Left ventricle myocardium inferior (tissue), 1 donor: ENCODE results near the gene FAT1. TPM values are rescaled to one million over a fixed set of nuclear protein-coding genes. Genes with fewer than 3 reads are reported as not detected.

Source experiments
- DNase-seq: peaks from one replicate; pipeline ENCODE4 v3.0.0-alpha.2; 2020
- H3K27ac ChIP-seq: fragments of 200-600 bp; replicated peaks from 2 replicates; pipeline ENCODE4 v1.8.0; 2021
- H3K27me3 ChIP-seq: fragments of 200-600 bp; 2 replicates; pipeline ENCODE4 v1.8.0; 2021; ENCODE audit warnings: low read depth
- H3K36me3 ChIP-seq: fragments of 200-600 bp; 2 replicates; pipeline ENCODE4 v1.8.0; 2021
- H3K4me1 ChIP-seq: fragments of 200-600 bp; 2 replicates; pipeline ENCODE4 v1.8.0; 2021
- H3K4me3 ChIP-seq: fragments of 200-600 bp; 2 replicates; pipeline ENCODE4 v1.8.0; 2021; ENCODE audit warnings: mild to moderate bottlenecking, moderate library complexity
- H3K9me3 ChIP-seq: fragments of 200-600 bp; replicated peaks from 2 replicates; pipeline ENCODE4 v1.8.0; 2021
- CTCF ChIP-seq: fragments of 200-600 bp; IDR thresholded peaks from 2 replicates; pipeline ENCODE4 v1.8.0; 2021; ENCODE audit warnings: antibody characterized with exemption, mild to moderate bottlenecking, borderline replicate concordance
- intact Hi-C: fragments of 100-400 bp; cut with micrococcal nuclease; formaldehyde crosslinking; loops from one replicate; pipeline ENCODE4 v1.11.0; 2022
- total RNA-seq: library from RNA; stranded (reverse); fragmentation: NEBNext Ultra II Directional; extraction: Animal tissue kit (Norgen Biotek cat#: 25700); gene quantifications from one replicate; pipeline ENCODE4 v1.2.1, GENCODE V29; 2021
- donor health status: DM: no; HTN: yes; CAD: no; lungs with severe emphysema.

The FAT1 gene
- total RNA-seq, 1 donor from 2014 or later = 59.1 TPM

DNA sequence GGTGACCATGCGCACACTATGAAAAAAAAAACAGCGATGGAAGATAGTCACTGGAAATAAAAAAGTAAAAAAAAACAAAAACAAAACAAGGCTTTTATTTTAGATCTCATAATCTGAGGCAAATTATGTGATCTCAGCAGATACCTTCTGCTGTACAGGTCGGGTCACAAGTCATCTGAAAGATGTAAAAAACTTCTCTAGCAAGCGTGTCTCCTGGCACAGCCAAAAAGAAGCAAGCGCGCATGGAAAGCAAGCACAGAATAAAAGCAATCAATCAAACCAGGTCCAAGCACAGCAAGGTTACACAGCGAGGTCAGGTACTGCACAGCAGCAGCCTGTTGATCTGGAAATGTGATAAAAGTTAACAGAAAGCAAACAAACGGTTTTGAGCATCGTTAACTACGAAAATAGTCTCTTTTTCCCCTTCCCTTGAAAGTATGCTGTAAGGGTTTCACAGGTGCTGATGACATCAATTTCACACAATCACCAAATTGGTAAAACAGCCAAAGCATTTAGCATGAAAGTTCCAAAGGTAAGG, 89.0 kb downstream of the FAT1 start:
- Histone ChIP-seq H3K9me3 (no peaks in the 10 kb centered on the region), H3K27ac (no peak overlapping the region), H3K4me1 (no peaks in the 10 kb centered on the region), H3K36me3 (peaks cover 57% of the 10 kb centered on the region), H3K27me3 (no peaks in the 10 kb centered on the region), H3K4me3 (no peak overlapping the region)
- DNase-seq = no peak
- no peak for TF ChIP-seq CTCF
- intact Hi-C loops = no loop called here

- Histone ChIP-seq H3K27me3 (no peaks in the 10 kb centered on the region), H3K27ac (no peak overlapping the region), H3K4me3 (no peak overlapping the region), H3K9me3 (no peaks in the 10 kb centered on the region), H3K4me1 (no peaks in the 10 kb centered on the region), H3K36me3 (peaks cover 59% of the 10 kb centered on the region)
- DNase-seq = no peak
- no peak for TF ChIP-seq CTCF
- intact Hi-C loops = no loop called here
Measured at GRCh38 chr4:186633844-186634243, 89.8 kb downstream of the FAT1 start.

- TF ChIP-seq CTCF = no peak
- Histone ChIP-seq H3K4me1 (peaks cover 2% of the 10 kb centered on the region), H3K36me3 (peaks cover 64% of the 10 kb centered on the region), H3K4me3 (no peak overlapping the region), H3K27me3 (no peaks in the 10 kb centered on the region), H3K27ac (no peak overlapping the region), H3K9me3 (no peaks in the 10 kb centered on the region)
- intact Hi-C loops = no loop called here
- DNase-seq = no peak
Measured at GRCh38 chr4:186630128-186630527, 93.5 kb downstream of the FAT1 start.

DNA sequence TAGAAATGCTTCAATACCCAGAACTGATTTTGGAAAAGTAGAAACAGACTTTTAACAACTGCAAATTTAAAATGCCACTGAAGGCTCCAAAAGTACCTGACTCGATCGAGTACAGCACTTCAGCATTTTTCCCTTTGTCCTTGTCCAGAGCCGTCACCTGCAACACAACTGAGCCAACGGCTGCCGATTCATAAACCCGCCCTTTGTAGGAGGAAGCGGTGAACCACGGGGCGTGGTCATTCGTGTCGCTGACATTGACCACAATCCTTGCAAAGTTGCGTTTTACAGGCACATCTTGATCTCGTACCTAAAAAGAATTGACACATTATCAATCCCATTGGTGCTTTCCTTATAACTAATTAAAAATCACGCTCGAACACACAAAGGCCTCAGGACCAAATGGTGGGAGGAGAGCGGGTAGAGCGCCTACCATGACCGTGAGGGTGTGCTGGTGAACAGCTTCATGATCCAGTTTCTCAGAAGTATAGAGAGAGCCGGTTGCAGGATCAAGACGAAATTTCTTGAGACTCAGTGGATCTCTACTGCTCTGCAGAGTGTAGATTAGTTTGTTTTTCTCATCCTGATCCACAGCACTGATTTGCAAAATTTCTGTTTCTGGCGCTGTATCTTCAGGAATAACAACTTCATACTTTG, 95.5 kb downstream of the FAT1 start:
- Histone ChIP-seq H3K4me3 (no peak overlapping the region), H3K9me3 (no peaks in the 10 kb centered on the region), H3K4me1 (peaks cover 21% of the 10 kb centered on the region), H3K27ac (no peak overlapping the region), H3K27me3 (no peaks in the 10 kb centered on the region), H3K36me3 (peaks cover 50% of the 10 kb centered on the region)
- intact Hi-C loops = no loop called here
- DNase-seq = no peak
- TF ChIP-seq CTCF = no peak

DNA sequence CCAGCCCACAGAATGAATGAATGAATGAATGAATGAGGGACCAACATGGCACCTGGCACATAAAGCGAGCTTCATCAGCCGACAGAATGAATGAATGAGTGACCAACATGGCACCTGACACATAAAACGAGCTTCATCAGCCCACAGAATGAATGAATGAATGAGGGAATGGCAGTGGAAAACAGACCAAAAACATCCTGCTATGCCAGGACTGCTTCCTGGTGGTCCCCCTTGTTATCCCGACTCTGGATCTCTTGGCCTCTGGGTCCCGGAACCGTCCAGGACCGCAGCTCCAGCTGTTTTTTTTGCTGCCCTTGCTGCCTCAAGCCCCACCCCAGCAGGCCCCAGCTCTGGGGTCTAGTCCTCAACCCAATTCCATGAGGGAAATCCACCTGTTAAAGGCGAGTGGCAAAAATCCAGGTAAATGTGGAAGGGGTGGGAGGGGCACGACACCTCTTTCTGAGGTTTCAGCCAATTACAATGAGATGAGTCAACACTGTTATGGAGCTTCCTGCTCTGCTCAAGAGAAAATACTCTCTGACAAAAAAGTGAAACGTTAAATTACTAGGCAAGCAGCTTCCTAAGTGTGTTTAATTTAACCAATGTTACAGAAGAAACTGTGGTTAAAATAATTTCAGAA, 96.3 kb downstream of the FAT1 start:
- H3K9me3 ChIP-seq = no peaks in the 10 kb centered on the region
- peaks cover 30% of the 10 kb centered on the region for H3K4me1 ChIP-seq
- intact Hi-C loops = no loop called here
- no peak overlapping the region for H3K4me3 ChIP-seq
- no peaks in the 10 kb centered on the region for H3K27me3 ChIP-seq
- DNase-seq = no peak
- H3K27ac ChIP-seq = no peak overlapping the region
- no peak for TF ChIP-seq CTCF
- H3K36me3 ChIP-seq = peaks cover 42% of the 10 kb centered on the region
